Left lobe of liver (tissue), 2 donors: ENCODE results near the gene MINDY2. TPM values are rescaled to one million over a fixed set of nuclear protein-coding genes. Genes with fewer than 3 reads are reported as not detected.
A peak's percentile ranks its signal among the peaks of the same experiment; 100 is the strongest.
"Not testable (repeated sequence)": the region's sequence is repeated elsewhere in the genome, so short reads cannot be mapped to it uniquely, and the experiment has no call there.

Source experiments
- ATAC-seq: fragments of 200-7000 bp; cut with Tn5 transposase; one replicate; pipeline ENCODE4 v1.9.1; 2020; ENCODE audit warnings: mild to moderate bottlenecking, moderate library complexity
- DNase-seq: peaks from one replicate; pipeline ENCODE4 v3.0.0-alpha.2; 2020; ENCODE audit warnings: low spot score
- total RNA-seq: library from RNA; stranded (reverse); gene quantifications from one replicate; pipeline ENCODE4 v1.2.1, GENCODE V29; 2021
- donor health status: DM: no; HTN: no; CAD: no; lungs with moderate emphysema.
- donor health status: DM: no; HTN: yes; CAD: no.

MINDY2 gene
- total RNA-seq, 1 donor from 2014 or later: 5.5 TPM

- DNase-seq: no peak
- ATAC-seq: no peak
Measured at GRCh38 chr15:58876306-58877106, 105.4 kb downstream of the MINDY2 start.

GRCh38 chr15:58877999-58878825, 107.1 kb downstream of the MINDY2 start:
- no peak for DNase-seq
- ATAC-seq: no peak

GRCh38 chr15:58880320-58880719, 109.2 kb downstream of the MINDY2 start:
- ATAC-seq (no peak), DNase-seq (no peak)

- ATAC-seq (no peak), DNase-seq (no peak)
Measured at GRCh38 chr15:58882243-58882642, 111.1 kb downstream of the MINDY2 start.

- not testable (repeated sequence) for ATAC-seq, DNase-seq
Measured at GRCh38 chr15:58883926-58884325, 112.8 kb downstream of the MINDY2 start.

GRCh38 chr15:58886921-58887320, 115.8 kb downstream of the MINDY2 start:
- DNase-seq (no peak), ATAC-seq (no peak)

- DNase-seq (no peak), ATAC-seq (no peak)
Measured at GRCh38 chr15:58889363-58889762, 118.3 kb downstream of the MINDY2 start.

GRCh38 chr15:58898150-58898680, 127.1 kb downstream of the MINDY2 start:
- DNase-seq (no peak), ATAC-seq (no peak)

- no peak for DNase-seq
- peak; percentile 36 for ATAC-seq
Measured at GRCh38 chr15:58900631-58901030, 129.5 kb downstream of the MINDY2 start.

GRCh38 chr15:58908550-58909309, 137.6 kb downstream of the MINDY2 start:
- DNase-seq (no peak), ATAC-seq (no peak)

- ATAC-seq (no peak), DNase-seq (no peak)
Measured at GRCh38 chr15:58909616-58910015, 138.5 kb downstream of the MINDY2 start.

- ATAC-seq: no peak
- DNase-seq: no peak
Measured at GRCh38 chr15:58910456-58910855, 139.4 kb downstream of the MINDY2 start.

Other genes starting within 250 kb of the MINDY2 start
- gene ADAM10, start 21.6 kb upstream of the MINDY2 start, total RNA-seq: 36.6 TPM
- 38.7 TPM for gene SLTM, start 162.4 kb downstream of the MINDY2 start, total RNA-seq
- gene RNF111, start 216.4 kb downstream of the MINDY2 start, total RNA-seq: 15.5 TPM